ENCODE data around the gene LACTB.

The LACTB gene

DNA sequence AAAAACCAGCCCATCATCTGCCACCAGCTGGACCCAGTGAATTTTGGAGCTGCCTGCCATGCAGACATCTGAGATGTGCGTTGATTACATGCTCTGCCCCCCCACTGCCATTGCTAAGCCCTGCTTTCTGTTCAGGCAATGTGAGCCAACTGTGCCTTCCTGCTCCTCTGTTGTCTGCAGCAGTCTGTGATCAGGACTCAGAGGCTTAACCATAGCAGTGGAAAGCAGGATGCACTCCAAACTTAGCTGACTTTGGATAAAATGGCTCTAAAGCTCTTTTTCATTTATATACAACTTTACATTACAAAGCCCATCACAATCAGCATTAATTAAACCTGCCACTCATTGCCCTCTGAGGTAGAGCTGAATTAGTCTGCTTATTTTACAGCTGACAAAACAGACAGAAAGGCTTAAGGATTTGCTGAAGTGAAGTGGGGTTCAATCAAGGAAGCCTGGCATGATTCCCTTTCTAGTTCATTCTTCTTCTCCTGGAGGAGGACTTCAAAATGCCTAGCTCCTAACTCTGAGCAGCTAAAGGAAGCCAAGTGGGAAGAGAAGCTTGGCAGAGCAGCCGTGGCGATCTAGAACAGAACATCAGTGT is 51.3 kb downstream of the LACTB start:
- no peak for DNase-seq (ENCODE audit: low spot score)

DNA sequence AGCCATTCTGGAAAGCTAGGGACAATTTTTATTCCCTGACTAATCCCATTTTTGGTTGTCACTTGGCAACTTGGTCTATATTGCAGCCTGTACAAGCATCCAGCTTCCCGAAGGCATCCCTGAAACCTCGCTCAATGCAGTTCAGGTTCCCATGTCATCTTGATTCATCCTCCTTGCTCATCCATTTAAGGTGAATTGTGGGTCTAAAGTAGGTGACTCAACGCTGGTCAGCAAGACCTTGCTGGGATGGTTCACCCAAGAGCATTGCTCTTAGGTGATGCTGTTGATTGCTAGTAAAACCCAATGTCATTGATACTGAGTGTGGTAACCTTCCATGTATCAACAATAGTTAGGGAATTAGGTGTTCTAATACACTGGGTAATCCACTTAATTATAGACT is 54.6 kb downstream of the LACTB start:
- no peak for DNase-seq (ENCODE audit: low spot score)

DNA sequence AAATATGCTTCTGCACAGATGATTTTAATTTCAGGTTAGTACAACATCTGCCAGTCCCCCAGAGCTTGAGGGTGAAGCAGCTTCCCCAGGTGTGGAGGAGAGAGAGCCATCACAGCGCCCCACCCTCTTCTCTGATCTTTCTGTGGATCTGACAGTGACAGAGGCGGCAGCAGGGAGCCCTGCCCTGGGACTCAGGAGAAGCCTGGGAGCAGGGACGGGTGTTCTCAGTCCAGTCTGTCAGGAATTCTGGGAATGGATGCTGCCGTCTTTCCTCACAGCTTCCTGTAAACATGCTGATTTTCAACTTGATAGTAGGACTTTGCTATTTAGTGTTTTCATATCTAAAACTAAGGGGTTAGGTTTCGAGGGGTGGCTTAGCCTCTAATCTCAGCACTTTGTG is 56.4 kb downstream of the LACTB start:
- no peak for DNase-seq (ENCODE audit: low spot score)

DNA sequence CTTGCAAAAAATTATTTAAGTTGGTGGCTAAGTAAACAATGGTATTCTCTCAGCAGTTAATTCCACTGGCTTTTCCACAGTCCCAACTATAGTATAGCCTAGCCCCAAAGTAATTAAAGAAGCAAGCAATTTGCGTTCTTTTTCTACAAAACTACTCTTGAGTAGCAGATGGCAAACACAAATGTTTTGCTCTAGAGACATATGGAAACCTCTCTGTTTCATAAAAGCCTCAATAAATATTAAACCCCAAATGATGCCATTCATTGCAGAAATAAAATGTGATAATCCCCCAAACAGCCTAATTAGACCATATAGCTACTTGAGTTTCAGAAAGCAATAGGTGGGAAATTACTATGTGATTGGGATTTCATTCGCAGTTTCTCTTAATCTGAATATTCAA is 59.1 kb downstream of the LACTB start:
- no peak for DNase-seq (ENCODE audit: low spot score)

DNA sequence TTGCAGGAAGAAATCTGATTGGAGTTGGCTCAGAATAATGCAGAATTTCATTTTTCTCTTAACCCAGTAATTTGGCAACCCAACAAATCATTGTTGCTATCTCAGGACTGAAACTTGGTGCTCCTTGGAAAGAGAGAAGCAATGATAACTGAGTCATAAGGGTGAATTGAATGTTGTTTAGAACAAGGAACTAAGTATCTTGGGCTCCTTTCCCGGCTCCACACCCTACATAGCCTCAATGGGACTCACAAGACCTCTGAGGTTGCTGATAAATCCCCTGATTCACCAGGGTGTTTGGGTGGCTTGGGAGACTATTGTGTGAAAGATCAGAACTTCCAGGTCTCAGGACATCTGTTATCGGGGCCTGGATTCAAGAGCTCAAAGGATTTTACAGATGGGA is 60.0 kb downstream of the LACTB start:
- DNase-seq (ENCODE audit: low spot score) = no peak

DNA sequence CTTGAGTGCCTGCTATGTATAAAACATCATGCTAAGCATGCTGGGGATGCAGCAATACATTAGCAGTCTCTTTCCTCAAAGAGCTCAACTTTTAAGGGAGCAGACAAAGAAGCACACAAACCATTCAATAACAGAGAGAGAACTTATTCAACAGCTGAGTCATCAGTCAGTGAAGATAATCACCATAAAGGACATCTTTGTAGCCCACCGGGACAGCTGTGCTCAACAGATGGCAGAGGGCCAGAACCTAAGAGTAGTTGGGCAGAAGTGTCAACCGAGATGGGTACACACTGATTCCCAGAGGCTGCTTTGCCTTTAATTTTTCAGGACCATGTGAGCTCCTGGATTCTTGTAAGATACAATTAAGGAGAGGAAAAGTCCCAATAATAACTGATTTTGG is 63.5 kb downstream of the LACTB start:
- no peak for DNase-seq (ENCODE audit: low spot score)

DNA sequence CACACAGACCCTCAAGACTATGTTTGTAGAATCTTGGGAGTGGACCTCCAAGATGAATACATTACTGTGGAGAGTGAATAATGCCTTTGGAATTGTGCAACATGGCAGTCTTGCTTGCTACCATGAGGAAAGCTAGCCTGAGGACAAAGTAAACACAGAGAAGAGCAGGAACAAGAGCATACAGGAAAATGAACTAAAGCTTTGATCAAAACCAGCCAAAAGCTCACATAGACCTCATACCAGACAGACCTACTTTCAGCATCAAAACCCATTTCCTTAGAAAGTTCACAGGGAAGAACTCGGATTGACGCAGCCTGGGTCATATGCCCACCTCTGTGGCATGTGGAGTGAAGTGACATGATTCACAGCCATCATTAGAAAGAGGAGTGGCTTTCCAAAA is 64.4 kb downstream of the LACTB start:
- DNase-seq (ENCODE audit: low spot score) = no peak

DNA sequence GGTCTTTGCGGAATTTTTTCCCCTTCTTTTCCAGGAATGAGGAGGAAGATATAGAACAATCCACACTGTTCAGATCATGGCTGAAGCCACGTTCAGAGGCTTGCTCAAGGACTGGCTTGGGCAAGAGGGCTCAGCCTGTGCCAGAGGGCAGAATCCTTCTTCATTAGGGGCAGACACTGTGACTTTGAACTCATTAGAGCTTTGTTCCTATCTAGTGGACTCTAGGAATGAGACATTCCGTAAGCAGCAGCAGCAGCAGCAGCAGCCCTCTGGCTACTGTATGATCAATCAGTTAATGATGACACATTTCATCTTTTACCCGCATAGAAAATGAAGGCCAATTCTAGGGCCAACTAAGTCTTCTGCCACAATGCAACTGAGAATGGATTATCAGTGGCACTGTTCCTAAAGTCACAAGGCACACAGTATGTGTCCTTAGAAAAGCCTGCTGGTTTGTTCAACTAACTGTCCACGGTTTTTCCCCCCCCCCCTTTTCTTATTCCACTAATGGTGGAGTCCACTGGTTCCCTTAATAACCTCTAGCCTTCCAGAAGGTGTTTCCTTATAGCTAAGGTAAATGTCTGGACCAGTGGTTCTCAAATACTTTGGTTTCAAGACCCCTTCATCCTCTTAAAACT is 66.0 kb downstream of the LACTB start:
- no peak for DNase-seq (ENCODE audit: low spot score)

DNA sequence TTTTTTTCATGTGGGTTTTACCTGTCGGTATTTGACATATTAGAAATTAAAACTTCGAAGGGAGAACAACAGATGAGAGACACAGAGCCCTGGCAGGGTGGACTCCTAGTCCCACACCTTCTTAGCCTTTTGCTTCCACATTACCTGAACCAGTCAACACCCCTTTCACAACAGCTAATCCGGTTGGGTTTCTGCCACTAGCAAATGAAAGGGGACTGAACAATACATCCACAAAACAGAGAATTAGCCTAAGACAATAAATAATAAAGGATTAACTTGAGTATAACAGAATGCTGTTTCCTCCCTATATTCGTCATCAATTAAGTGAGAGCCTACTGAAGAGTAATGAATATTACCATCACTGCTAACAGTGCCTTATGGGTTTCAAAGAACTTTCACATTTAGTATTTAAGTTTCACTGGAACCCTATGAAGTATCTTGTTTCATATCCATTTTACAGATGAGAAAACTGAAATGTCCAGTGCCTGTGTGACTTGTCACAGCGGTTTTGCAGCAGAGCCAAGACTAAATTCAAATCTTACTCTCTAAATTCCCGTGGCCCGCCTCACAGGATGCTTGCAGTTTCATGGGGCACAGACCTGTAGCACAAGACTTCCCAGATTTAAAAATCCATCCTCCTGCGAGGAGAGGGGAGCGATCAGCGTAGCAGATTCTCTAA is 66.7 kb downstream of the LACTB start:
- DNase-seq (ENCODE audit: low spot score) = no peak

DNA sequence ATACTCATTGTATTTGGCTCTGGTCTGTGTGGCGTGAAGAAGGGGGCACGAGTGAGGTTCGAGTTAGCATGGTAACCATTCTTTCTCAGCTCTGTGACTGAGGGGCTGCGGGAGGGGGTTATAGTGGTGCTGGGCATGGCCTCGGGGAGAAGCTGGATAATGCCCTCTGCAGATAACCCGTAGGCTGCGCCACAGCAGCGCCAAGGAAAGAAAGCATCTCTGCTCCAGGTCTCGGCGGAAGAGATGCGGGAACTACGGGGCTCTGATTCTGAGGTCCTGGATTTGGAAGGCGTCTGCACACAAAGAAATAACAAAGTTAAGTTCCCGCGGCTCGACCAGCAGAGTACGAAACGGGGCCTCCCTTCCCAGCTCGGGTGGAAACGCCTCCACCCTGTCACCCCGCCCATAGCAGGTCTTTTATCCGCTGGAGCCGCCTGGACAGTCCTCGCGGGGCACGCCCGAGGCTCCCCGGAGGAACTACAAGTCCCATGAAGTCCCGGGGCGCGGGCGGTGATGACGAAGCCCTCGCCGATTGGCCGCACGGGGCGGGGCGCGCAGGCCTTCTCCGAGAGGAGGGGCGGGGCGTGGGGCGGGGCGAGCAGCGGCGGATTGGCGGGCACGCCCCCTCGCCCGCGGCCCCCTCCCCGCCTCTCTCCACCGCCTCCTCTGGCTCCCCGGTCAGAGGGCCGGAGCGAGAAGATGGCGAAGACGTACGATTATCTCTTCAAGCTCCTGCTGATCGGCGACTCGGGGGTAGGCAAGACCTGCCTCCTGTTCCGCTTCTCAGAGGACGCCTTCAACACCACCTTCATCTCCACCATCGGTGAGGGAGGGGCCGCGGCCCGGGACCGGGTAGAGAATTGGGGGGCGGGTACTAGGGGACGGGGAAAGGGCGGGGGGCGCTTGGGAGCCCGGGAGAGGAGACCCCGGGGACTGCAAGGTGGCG is 67.5 kb downstream of the LACTB start, which contains the start of gene RAB8B:
Gene RAB8B (plus strand): TSS at position 681 of the 946 bp plus-strand sequence. CDS start 19 bp downstream, at position 700.
- peak; percentile 94 for DNase-seq (ENCODE audit: low spot score)

DNA sequence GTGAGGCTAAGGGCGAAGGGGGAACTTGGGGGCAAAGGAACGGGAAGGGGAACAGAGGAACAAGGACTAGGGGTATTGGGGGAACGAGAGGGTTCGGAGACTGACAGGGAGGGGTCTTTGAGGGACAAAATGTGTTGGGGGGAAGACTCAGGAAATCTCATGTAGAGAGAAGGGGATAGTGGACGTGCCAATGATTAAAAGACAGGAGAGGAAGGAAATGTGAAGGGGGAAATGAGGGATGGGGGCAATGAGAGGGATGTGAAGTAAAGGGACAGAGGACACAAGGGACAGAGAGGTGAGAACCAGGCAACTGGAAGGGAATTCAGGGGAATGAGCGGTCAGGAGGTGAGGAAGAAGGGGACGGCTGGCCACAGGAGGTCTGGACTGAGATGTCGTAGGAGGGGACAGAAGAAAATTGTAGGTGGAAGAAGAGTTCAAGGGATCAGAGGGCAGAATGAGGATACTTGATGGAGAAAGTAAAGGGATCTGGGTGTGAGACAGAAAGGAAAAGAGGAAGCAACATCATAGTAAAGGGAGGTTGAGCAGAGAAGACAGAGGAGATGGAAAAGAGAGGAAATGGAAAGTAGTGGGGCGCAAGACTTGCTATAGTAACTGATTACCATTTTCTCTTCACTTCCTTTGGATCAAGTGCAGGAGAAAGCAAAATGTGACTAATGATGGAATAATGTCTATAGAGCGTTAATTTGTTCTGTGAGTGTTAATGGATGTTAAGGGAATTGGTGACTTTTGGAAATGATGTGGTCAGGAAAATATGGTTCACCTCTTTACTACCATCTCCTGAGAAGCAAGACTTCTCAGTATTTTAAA is 68.5 kb downstream of the LACTB start:
- no peak for DNase-seq (ENCODE audit: low spot score)

DNA sequence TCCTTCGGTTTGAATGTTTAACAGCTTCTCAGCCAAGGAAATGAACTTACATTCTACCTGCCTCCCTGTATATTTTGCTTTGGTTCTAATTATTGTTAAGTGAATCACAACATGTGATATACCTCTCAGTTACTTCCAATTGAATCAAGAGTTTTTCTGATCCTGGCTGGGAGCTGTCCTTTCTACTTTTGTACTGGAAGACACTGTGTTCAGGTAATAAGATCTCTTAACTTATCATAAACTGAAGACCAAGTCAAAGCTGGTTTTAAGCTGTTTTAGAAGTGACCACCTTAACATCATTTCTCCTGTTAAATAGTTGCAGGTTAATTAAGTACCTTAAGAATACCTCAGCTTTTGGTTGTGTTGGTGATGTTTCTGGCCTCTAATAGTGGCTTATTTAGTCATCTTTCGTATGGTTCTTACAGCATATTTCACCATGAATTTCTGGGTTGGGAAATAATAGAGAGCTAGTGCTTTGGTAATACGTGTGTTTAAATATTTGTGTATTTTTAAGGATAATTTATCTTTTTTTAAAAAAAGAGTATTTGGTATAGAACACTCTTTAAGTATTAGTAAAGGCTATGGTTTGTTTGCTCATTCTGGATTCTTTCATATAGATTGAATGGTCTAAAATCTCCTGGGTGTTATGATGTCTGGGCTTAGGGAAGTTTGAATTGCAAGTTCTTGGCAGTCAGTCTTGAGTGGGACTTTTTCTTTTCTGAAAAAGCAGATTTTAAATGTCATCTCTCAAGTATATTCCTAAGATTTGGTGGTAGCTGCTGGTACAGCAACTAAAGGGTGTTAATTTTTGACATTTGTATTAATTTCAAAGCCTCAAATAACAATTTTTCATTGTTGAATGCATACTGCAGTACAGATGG is 69.3 kb downstream of the LACTB start:
- no peak for DNase-seq (ENCODE audit: low spot score)

Measured in germinal center (tissue), 1 donor.